ENCODE results near the gene BTD.

The BTD gene

GRCh38 chr3:15685927-15686326 lies 84.4 kb downstream of the BTD start:
- no peak for TF ChIP-seq CTCF (IDR thresholded peaks at IDR 0.05)

DNA sequence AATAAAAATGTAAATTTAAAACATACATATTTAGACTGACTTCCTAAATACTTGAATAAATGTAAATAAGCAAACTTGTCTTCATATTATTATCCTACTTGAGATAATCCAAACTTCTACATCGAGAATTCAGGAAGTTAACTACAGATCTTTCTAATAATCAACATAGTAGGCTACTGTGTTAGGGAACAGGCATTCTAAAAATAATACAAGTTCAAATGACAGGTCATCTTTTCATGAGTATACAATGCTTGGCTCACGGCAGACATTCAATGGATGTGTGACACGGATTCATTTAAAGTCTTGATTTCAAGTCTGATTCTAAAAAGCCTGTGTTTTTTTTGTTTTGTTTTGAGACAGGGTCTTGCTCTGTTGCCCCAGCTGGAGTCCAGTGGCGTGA lies 88.7 kb downstream of the BTD start:
- TF ChIP-seq CTCF (IDR thresholded peaks at IDR 0.05) = no peak

- no peak for TF ChIP-seq CTCF (IDR thresholded peaks at IDR 0.05)
These were observed 89.2 kb downstream of the BTD start for GRCh38 chr3:15690748-15691147.

- peak; percentile 19; the same call in 1 of the 2 replicates for TF ChIP-seq CTCF (IDR thresholded peaks at IDR 0.05)
These were observed 91.8 kb downstream of the BTD start for GRCh38 chr3:15693355-15693754.

GRCh38 chr3:15694628-15695027 lies 93.1 kb downstream of the BTD start:
- TF ChIP-seq CTCF (IDR thresholded peaks at IDR 0.05) = no peak

Measured in LNCAP (cell line).